PFSK-1 (cell line): Measurements from ENCODE around the gene HCRTR1.

Experiments
- POLR2AphosphoS5 ChIP-seq: IDR thresholded peaks from 2 replicates; pipeline ENCODE4 v1.6.1; 2012; ENCODE audit warnings: low read depth, mild to moderate bottlenecking, control low read depth, low read length, moderate library complexity
- REST ChIP-seq, 2 experiments: IDR thresholded peaks; 2 replicates each; pipeline versions ENCODE4 v1.6.1 to v1.8.0; 2011 to 2012; ENCODE audit warnings: low read depth in 2 of 2, low read length in 2 of 2, control low read depth in 1 of 2, inconsistent platforms in 1 of 2, mild to moderate bottlenecking in 1 of 2, moderate library complexity in 1 of 2; ENCODE audit not compliant: insufficient read depth in 1 of 2
- TAF1 ChIP-seq: IDR thresholded peaks from 2 replicates; pipeline ENCODE4 v1.6.1; 2012; ENCODE audit warnings: low read length, control low read depth, borderline replicate concordance; ENCODE audit not compliant: insufficient read depth

- 0 out of 2 replicates have a peak, but pooled peaks have one; percentile 23 for TF ChIP-seq POLR2AphosphoS5
- no peak for TF ChIP-seq REST (IDR thresholded peaks at IDR 0.05; ENCODE audit: insufficient read depth in 1 of 2, low read depth in 2 of 2, low read length in 2 of 2)
- no peak for TF ChIP-seq TAF1
These were observed 53.1 kb downstream of the HCRTR1 start for GRCh38 chr1:31670593-31670964.
